Breast epithelium (tissue), 4 donors: ENCODE data around the gene C9orf43. TPM values are rescaled to one million over a fixed set of nuclear protein-coding genes. Genes with fewer than 3 reads are reported as not detected.

Source experiments
- DNase-seq, 2 donors: peaks; one replicate each; pipeline ENCODE4 v3.0.0-alpha.2; 2019; ENCODE audit warnings: low spot score in 2 of 2
- H3K27ac ChIP-seq, 2 donors: fragments of 200-600 bp; sonication (generic) in 1 of 2; one replicate each; pipeline ENCODE4 v1.5.1; 2016 to 2019; ENCODE audit warnings: mild to moderate bottlenecking in 1 of 2
- H3K27me3 ChIP-seq, 2 donors: fragments of 200-600 bp; sonication (generic) in 1 of 2; one replicate each; pipeline versions ENCODE4 v1.5.1 to v1.6.0; 2017 to 2019; ENCODE audit warnings: control low read depth in 1 of 2, mild to moderate bottlenecking in 1 of 2
- H3K36me3 ChIP-seq: fragments of 200-600 bp; one replicate; pipeline ENCODE4 v1.5.1; 2019
- H3K4me1 ChIP-seq, 2 donors: fragments of 200-600 bp; sonication (generic); one replicate each; pipeline ENCODE4 v1.5.1; 2016 to 2019; ENCODE audit warnings: control low read depth in 1 of 2
- H3K4me3 ChIP-seq, 3 donors: fragments of 200-600 bp; sonication (generic); 1 replicate in 2 of 3; 2 replicates in 1 of 3; pipeline ENCODE4 v1.5.1; 2016 to 2019; ENCODE audit warnings: mild to moderate bottlenecking in 3 of 3, moderate library complexity in 2 of 3
- H3K9me3 ChIP-seq, 2 donors: fragments of 200-600 bp; sonication (generic) in 1 of 2; one replicate each; pipeline ENCODE4 v1.5.1; 2016 to 2019; ENCODE audit warnings: control low read depth in 1 of 2
- POLR2A ChIP-seq: fragments of 450-650 bp; IDR thresholded peaks from one replicate; pipeline ENCODE4 v1.6.1; 2016; ENCODE audit warnings: antibody characterized with exemption, mild to moderate bottlenecking, moderate library complexity
- POLR2AphosphoS5 ChIP-seq, 3 donors: sonication (generic); formaldehyde crosslinking; IDR thresholded peaks; one replicate each; pipeline ENCODE4 v1.6.1; 2017; ENCODE audit warnings: antibody characterized with exemption in 3 of 3
- intact Hi-C: fragments of 100-400 bp; cut with DNase I; formaldehyde crosslinking; loops from one replicate; pipeline ENCODE4 v1.15.1; 2023; ENCODE audit warnings: low total_unique reads
- total RNA-seq, 3 donors: library from RNA; depleted of rRNA; stranded (reverse); fragments of >200 nt; gene quantifications; one replicate each; pipeline ENCODE4 v1.1.0, GENCODE V29; 2016
- TF ChIP-seq, protein P1 (sequence below), 3 donors: fragments of 450-650 bp; IDR thresholded peaks; one replicate each; pipeline ENCODE4 v1.5.1; 2016 to 2017; ENCODE audit warnings: antibody characterized with exemption in 3 of 3, mild to moderate bottlenecking in 3 of 3, moderate library complexity in 3 of 3

Gene C9orf43
- total RNA-seq, 3 donors from 2014 or later = 0.59 to 1.6 (median 0.66) TPM

GRCh38 chr9:113368348-113368981 lies 42.1 kb upstream of the C9orf43 start:
- no peaks in the 10 kb centered on the region for H3K36me3 ChIP-seq
- peaks cover 0 to 3% of the 10 kb centered on the region in 2 donors for H3K4me1 ChIP-seq
- DNase-seq = no peak
- no peaks in the 10 kb centered on the region for H3K9me3 ChIP-seq
- no peak overlapping the region for H3K27ac ChIP-seq
- intact Hi-C loops = no loop called here
- H3K27me3 ChIP-seq = no peaks in the 10 kb centered on the region
- no peak for TF ChIP-seq POLR2A
- TF ChIP-seq POLR2AphosphoS5 (IDR thresholded peaks at IDR 0.05) = no peak
- TF ChIP-seq, protein P1, sequence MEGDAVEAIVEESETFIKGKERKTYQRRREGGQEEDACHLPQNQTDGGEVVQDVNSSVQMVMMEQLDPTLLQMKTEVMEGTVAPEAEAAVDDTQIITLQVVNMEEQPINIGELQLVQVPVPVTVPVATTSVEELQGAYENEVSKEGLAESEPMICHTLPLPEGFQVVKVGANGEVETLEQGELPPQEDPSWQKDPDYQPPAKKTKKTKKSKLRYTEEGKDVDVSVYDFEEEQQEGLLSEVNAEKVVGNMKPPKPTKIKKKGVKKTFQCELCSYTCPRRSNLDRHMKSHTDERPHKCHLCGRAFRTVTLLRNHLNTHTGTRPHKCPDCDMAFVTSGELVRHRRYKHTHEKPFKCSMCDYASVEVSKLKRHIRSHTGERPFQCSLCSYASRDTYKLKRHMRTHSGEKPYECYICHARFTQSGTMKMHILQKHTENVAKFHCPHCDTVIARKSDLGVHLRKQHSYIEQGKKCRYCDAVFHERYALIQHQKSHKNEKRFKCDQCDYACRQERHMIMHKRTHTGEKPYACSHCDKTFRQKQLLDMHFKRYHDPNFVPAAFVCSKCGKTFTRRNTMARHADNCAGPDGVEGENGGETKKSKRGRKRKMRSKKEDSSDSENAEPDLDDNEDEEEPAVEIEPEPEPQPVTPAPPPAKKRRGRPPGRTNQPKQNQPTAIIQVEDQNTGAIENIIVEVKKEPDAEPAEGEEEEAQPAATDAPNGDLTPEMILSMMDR (IDR thresholded peaks at IDR 0.05) = no peak
- no peak overlapping the region for H3K4me3 ChIP-seq

DNA sequence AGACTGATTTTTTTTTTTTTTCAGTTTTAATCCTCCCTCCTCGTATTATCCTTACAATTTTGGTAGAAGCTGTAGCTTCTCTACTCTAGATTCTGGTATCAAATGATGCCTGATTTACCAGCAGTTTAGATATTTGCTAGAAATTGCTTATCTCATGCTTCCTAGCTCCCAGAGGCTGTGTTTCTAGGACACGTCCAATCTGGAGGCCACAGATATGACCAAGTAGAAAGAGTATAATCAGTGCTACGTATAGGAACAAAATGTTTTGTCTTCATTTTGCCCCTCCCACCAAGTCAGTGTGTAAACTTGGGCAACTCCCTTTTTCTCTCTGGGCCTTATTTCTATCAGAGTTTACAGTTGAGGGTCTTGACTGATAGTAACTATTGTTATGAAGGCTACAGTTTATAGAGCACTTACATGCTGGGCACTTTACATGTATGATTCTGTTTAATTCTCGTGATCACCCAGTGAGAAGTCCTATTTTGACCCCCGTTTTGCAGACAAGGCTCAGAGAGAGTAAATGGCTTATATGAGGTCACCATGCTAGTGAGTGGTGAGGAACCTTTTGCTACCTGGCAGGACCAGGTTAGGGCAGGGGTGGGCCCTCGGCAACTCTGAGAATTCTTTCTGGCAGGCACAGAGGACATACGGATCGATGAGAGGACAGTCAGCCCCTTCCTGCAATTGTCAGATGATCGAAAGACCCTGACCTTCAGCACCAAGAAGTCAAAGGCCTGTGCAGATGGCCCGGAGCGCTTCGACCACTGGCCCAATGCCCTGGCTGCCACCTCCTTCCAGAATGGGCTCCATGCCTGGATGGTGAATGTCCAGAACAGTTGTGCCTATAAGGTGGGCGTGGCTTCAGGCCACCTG lies 41.3 kb upstream of the C9orf43 start:
- H3K27me3 ChIP-seq = no peaks in the 10 kb centered on the region
- no peak for DNase-seq
- H3K4me1 ChIP-seq = peaks cover 0 to 3% of the 10 kb centered on the region in 2 donors
- TF ChIP-seq, protein P1 (IDR thresholded peaks at IDR 0.05) = no peak
- TF ChIP-seq POLR2AphosphoS5 (IDR thresholded peaks at IDR 0.05) (no peak), POLR2A (no peak)
- H3K9me3 ChIP-seq = no peaks in the 10 kb centered on the region
- intact Hi-C loops = no loop called here
- peak overlapping the region in 1 of 2 donors; percentile 7 for H3K27ac ChIP-seq
- peaks cover 6% of the 10 kb centered on the region for H3K36me3 ChIP-seq
- H3K4me3 ChIP-seq = no peak overlapping the region

DNA sequence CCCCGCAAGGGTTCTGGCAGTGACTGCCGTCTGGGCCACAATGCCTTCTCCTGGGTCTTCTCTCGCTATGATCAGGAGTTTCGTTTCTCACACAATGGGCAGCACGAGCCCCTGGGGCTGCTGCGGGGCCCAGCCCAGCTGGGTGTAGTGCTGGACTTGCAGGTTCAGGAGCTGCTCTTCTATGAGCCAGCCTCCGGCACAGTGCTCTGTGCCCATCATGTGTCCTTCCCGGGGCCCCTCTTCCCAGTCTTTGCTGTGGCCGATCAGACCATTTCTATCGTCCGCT lies 40.7 kb upstream of the C9orf43 start:
- TF ChIP-seq POLR2AphosphoS5 (IDR thresholded peaks at IDR 0.05) (no peak), POLR2A (no peak)
- TF ChIP-seq, protein P1 (IDR thresholded peaks at IDR 0.05) = no peak
- Histone ChIP-seq H3K9me3 (no peaks in the 10 kb centered on the region), H3K4me1 (peaks cover 0 to 3% of the 10 kb centered on the region in 2 donors), H3K36me3 (peaks cover 7% of the 10 kb centered on the region), H3K4me3 (no peak overlapping the region), H3K27me3 (no peaks in the 10 kb centered on the region), H3K27ac (no peak overlapping the region)
- DNase-seq = no peak
- intact Hi-C loops = no loop called here

GRCh38 chr9:113370806-113371325 lies 39.7 kb upstream of the C9orf43 start:
- Histone ChIP-seq H3K4me1 (peaks cover 0 to 3% of the 10 kb centered on the region in 2 donors), H3K36me3 (peaks cover 7% of the 10 kb centered on the region), H3K4me3 (no peak overlapping the region), H3K27ac (no peak overlapping the region), H3K27me3 (no peaks in the 10 kb centered on the region), H3K9me3 (no peaks in the 10 kb centered on the region)
- TF ChIP-seq POLR2A = no peak
- TF ChIP-seq POLR2AphosphoS5 (IDR thresholded peaks at IDR 0.05) = no peak
- no peak for DNase-seq
- intact Hi-C loops = no loop called here

DNA sequence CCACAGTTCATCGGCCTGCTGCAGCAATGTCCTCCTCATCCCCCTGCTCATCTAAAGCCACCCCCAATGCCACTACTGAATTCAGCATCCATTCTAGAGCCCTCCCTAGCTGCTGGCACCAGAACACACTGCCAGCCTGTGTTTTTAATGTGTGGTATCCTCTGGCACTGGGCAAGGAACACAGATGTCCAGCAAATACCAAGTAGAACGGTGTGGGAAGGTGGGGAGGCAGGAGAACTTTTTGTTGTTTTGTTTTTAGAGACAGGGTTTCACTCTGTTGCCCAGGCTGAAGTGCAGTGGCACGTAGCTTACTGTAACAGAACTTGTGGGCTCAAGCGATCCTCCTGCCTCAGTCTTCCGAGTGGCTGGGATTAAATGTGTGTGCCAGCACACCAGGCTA lies 38.5 kb upstream of the C9orf43 start:
- Histone ChIP-seq H3K36me3 (peaks cover 7% of the 10 kb centered on the region), H3K27me3 (no peaks in the 10 kb centered on the region), H3K4me3 (no peak overlapping the region), H3K27ac (peak overlapping the region; percentile 40 to 44), H3K9me3 (no peaks in the 10 kb centered on the region), H3K4me1 (peaks cover 0 to 3% of the 10 kb centered on the region in 2 donors)
- intact Hi-C loops = no loop called here
- TF ChIP-seq POLR2AphosphoS5 (IDR thresholded peaks at IDR 0.05) = no peak
- no peak for TF ChIP-seq POLR2A
- TF ChIP-seq, protein P1 (IDR thresholded peaks at IDR 0.05) = no peak
- no peak for DNase-seq
